Loucy (cell line): Measurements from ENCODE around the gene TMPRSS11B.
A peak's percentile ranks its signal among the peaks of the same experiment; 100 is the strongest.

Source experiments
- H2AFZ ChIP-seq: fragments of 200-600 bp; sonication (generic); 2 replicates; pipeline ENCODE4 v1.6.0; 2016; ENCODE audit warnings: antibody characterized with exemption, mild to moderate bottlenecking, low read length, moderate library complexity
- H3F3A ChIP-seq: fragments of 200-600 bp; 2 replicates; pipeline ENCODE4 v1.6.0; 2016; ENCODE audit warnings: antibody characterized with exemption, low read depth, mild to moderate bottlenecking
- H3K27me3 ChIP-seq: fragments of 200-600 bp; sonication (generic); 2 replicates; pipeline ENCODE4 v1.6.1; 2014; ENCODE audit warnings: low read length, mild to moderate bottlenecking; ENCODE audit not compliant: insufficient read depth, poor library complexity, severe bottlenecking
- H3K36me3 ChIP-seq: fragments of 200-600 bp; sonication (generic); 2 replicates; pipeline ENCODE4 v1.6.1; 2016; ENCODE audit warnings: low read length; ENCODE audit not compliant: insufficient read depth
- H3K4me1 ChIP-seq: fragments of 200-600 bp; sonication (generic); 2 replicates; pipeline ENCODE4 v1.5.1; 2014; ENCODE audit warnings: low read length, mild to moderate bottlenecking; ENCODE audit not compliant: insufficient read depth, poor library complexity, severe bottlenecking
- H3K4me2 ChIP-seq: fragments of 200-600 bp; sonication (generic); 2 replicates; pipeline ENCODE4 v1.6.0; 2014; ENCODE audit warnings: antibody characterized with exemption, low read length, low read depth, mild to moderate bottlenecking; ENCODE audit not compliant: poor library complexity, severe bottlenecking
- H3K4me3 ChIP-seq: fragments of 200-600 bp; sonication (generic); 2 replicates; pipeline ENCODE4 v1.5.1; 2014; ENCODE audit warnings: low read length, mild to moderate bottlenecking, mixed read lengths; ENCODE audit not compliant: poor library complexity, severe bottlenecking
- H3K79me2 ChIP-seq: fragments of 200-600 bp; sonication (generic); 2 replicates; pipeline ENCODE4 v1.6.1; 2014; ENCODE audit warnings: low read length; ENCODE audit not compliant: insufficient read depth
- H3K9ac ChIP-seq: fragments of 200-600 bp; sonication (generic); 2 replicates; pipeline ENCODE4 v1.6.0; 2014; ENCODE audit warnings: mild to moderate bottlenecking, low read depth, low read length, moderate library complexity; ENCODE audit not compliant: poor library complexity, severe bottlenecking
- H3K9me2 ChIP-seq: fragments of 200-600 bp; sonication (generic); replicated peaks from 2 replicates; pipeline ENCODE4 v1.6.1; 2016; ENCODE audit warnings: low read depth, low read length, mixed read lengths
- H3K9me3 ChIP-seq: fragments of 200-600 bp; sonication (generic); 2 replicates; pipeline ENCODE4 v1.6.1; 2014; ENCODE audit warnings: mild to moderate bottlenecking, antibody characterized with exemption, low read length, low read depth; ENCODE audit not compliant: insufficient read depth
- H4K20me1 ChIP-seq: fragments of 200-600 bp; sonication (generic); 2 replicates; pipeline ENCODE4 v1.6.0; 2014; ENCODE audit warnings: antibody characterized with exemption, low read length, mild to moderate bottlenecking; ENCODE audit not compliant: insufficient read depth, poor library complexity, severe bottlenecking
- CTCF ChIP-seq: fragments of 200-600 bp; sonication (generic); conservative IDR thresholded peaks from 2 replicates; pipeline ENCODE4 v1.5.1; 2014; ENCODE audit warnings: mild to moderate bottlenecking, antibody characterized with exemption, low read length
- EZH2phosphoT487 ChIP-seq: fragments of 200-600 bp; IDR thresholded peaks from 2 replicates; pipeline ENCODE4 v1.6.1; 2018; ENCODE audit warnings: antibody characterized with exemption, mild to moderate bottlenecking, moderate library complexity, borderline replicate concordance

The TMPRSS11B gene

DNA sequence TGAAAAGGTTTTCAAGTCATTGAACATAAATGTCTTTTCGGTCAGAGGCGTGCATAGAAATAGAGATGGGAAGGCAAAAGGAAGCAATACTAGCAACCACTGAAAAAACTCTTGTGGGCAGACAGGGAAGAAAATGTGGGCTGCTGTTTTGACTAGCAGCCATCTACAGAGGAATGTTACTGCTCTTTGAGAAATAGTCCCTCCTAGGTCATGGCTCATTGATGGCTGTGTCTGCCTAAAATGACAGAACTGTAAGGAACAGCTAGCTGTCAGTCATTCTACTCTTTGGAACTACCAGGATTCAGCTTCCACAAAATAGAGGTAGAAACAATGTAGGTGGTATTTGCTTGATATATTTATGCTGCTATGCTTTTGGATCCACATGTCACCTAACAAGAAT is 26.9 kb upstream of the TMPRSS11B start:
- Histone ChIP-seq H3K36me3 (no peaks in the 10 kb centered on the region), H3K79me2 (no peaks in the 10 kb centered on the region), H3K4me1 (no peaks in the 10 kb centered on the region), H3K9me2 (no peaks in the 10 kb centered on the region), H3F3A (no peaks in the 10 kb centered on the region), H3K27me3 (no peaks in the 10 kb centered on the region), H4K20me1 (no peaks in the 10 kb centered on the region), H3K4me3 (no peak overlapping the region), H3K9me3 (no peaks in the 10 kb centered on the region), H2AFZ (no peak overlapping the region), H3K9ac (no peak overlapping the region), H3K4me2 (no peak overlapping the region)
- TF ChIP-seq EZH2phosphoT487 (no peak), CTCF (no peak)

DNA sequence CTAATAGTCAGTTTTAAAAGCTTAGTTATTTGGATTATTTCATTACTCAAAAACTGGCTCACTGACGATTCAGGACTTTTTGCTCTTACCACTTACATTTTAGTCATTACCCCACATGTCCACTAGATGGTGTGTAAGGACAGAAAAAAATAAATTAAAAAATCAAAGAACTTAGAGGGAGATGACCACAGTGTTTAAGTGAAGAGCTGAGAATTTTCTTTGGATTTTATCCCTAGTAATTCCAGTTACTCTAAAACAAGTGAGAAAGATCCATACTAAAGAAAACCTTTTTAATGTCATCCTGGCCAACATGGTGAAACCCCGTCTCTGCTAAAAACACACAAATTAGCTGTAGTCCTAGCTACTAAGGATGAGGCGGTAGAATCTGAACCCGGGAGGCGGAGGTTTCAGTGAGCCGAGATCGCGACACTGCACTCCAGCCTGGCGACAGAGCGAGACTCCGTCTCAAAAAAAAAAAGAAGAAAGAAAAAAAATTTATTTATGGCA is 26.4 kb upstream of the TMPRSS11B start:
- no peaks in the 10 kb centered on the region for H3K4me1 ChIP-seq
- H3K9ac ChIP-seq: no peak overlapping the region
- H2AFZ ChIP-seq: no peak overlapping the region
- H3K9me3 ChIP-seq: no peaks in the 10 kb centered on the region
- no peaks in the 10 kb centered on the region for H3F3A ChIP-seq
- H3K4me2 ChIP-seq: no peak overlapping the region
- no peaks in the 10 kb centered on the region for H3K79me2 ChIP-seq
- H3K9me2 ChIP-seq: no peaks in the 10 kb centered on the region
- no peaks in the 10 kb centered on the region for H4K20me1 ChIP-seq
- H3K36me3 ChIP-seq: no peaks in the 10 kb centered on the region
- H3K27me3 ChIP-seq: no peaks in the 10 kb centered on the region
- no peak overlapping the region for H3K4me3 ChIP-seq
- peak; percentile 72 for TF ChIP-seq CTCF
- TF ChIP-seq EZH2phosphoT487: no peak

DNA sequence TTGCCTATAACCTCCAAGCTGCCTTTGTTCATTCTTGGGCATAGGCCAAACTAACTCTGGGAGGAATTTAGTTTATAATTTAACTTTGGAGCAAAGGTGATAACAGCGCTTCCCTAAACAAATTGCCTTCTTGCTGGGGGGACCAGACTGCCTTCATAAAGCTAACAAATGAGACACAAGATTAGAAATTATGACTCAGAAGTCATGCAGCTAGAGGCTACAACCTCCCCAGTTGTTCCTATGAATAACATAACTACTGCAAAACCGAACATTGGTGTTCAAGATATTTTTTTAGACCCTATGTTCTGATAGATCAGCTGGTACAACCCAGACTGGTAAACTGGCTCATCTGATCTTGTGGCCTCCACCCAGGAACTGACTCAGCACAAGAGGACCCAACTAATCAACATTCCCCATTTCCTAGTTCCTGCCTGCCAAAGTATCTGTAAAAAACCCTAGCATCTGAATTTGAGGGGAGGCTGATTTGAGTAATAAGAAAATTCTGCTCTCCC is 22.0 kb upstream of the TMPRSS11B start:
- TF ChIP-seq CTCF: no peak
- H3K9ac ChIP-seq: no peak overlapping the region
- no peaks in the 10 kb centered on the region for H4K20me1 ChIP-seq
- no peaks in the 10 kb centered on the region for H3K4me1 ChIP-seq
- no peak overlapping the region for H3K4me3 ChIP-seq
- no peaks in the 10 kb centered on the region for H3K27me3 ChIP-seq
- no peak overlapping the region for H3K4me2 ChIP-seq
- H2AFZ ChIP-seq: no peak overlapping the region
- no peaks in the 10 kb centered on the region for H3K79me2 ChIP-seq
- H3K9me2 ChIP-seq: no peaks in the 10 kb centered on the region
- H3K9me3 ChIP-seq: no peaks in the 10 kb centered on the region
- no peaks in the 10 kb centered on the region for H3K36me3 ChIP-seq
- H3F3A ChIP-seq: no peaks in the 10 kb centered on the region
